ENCODE measurements around the gene RNF212B. TPM values are rescaled to one million over a fixed set of nuclear protein-coding genes. Genes with fewer than 3 reads are reported as not detected.
"Not testable (repeated sequence)": the region's sequence is repeated elsewhere in the genome, so short reads cannot be mapped to it uniquely, and the experiment has no call there.

The RNF212B gene
- not detected for total RNA-seq
- long read RNA-seq, result 0 reads

- ATAC-seq, result peak; percentile 100
- intact Hi-C loops (cut with DNase I), result no loop called here
- DNase-seq (ENCODE audit: missing footprints), result peak; percentile 96
These were observed at the start of gene RNF212B for GRCh38 chr14:23237772-23238594. TSS of gene RNF212B (plus strand) at chr14:23237936. CDS start at chr14:23240346, 2,410 bp downstream.

- DNase-seq (ENCODE audit: missing footprints), result no peak
- ATAC-seq, result no peak
- intact Hi-C loops (cut with DNase I), result no loop called here
These were observed 44.3 kb upstream of the RNF212B start for GRCh38 chr14:23193432-23193831.

DNA sequence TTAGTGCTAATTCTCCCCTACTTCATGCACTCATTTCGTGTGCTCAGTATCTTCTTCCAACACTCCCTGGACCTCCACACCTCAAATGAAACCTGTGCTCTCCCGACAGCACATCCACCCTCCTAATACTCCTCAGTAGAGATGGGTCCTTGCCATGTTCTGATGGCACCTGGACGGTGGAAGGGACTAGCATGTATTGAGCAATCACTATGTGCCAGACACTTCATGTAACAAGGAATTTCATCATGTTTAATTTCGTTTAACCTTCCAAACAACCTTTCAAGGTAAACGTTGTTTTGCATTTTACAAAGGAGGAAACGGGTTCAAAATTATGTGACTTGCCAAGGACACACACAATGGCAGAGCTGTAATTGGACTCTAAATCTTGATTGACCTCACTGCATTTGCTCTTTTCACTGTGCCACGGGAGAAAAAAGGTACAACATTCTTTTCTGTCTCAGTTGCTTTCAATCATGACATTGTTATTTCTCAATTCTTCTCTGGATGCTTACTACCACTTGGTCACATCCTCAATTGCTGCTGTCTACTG is 42.1 kb upstream of the RNF212B start:
- no peak for DNase-seq (ENCODE audit: missing footprints)
- intact Hi-C loops (cut with DNase I), result no loop called here

GRCh38 chr14:23196487-23196886 is 41.2 kb upstream of the RNF212B start:
- DNase-seq (ENCODE audit: missing footprints); ATAC-seq; intact Hi-C loops (cut with DNase I): not testable (repeated sequence)

More for the DNA sequence above, 42.1 kb upstream of the RNF212B start:
- no peak for ATAC-seq

- DNase-seq (ENCODE audit: missing footprints); intact Hi-C loops (cut with DNase I); ATAC-seq: not testable (repeated sequence)
These were observed 38.6 kb upstream of the RNF212B start for GRCh38 chr14:23199141-23199540.

GRCh38 chr14:23202001-23202400 is 35.7 kb upstream of the RNF212B start:
- ATAC-seq (no peak), DNase-seq (ENCODE audit: missing footprints) (no peak)
- intact Hi-C loops (cut with DNase I), result no loop called here

DNA sequence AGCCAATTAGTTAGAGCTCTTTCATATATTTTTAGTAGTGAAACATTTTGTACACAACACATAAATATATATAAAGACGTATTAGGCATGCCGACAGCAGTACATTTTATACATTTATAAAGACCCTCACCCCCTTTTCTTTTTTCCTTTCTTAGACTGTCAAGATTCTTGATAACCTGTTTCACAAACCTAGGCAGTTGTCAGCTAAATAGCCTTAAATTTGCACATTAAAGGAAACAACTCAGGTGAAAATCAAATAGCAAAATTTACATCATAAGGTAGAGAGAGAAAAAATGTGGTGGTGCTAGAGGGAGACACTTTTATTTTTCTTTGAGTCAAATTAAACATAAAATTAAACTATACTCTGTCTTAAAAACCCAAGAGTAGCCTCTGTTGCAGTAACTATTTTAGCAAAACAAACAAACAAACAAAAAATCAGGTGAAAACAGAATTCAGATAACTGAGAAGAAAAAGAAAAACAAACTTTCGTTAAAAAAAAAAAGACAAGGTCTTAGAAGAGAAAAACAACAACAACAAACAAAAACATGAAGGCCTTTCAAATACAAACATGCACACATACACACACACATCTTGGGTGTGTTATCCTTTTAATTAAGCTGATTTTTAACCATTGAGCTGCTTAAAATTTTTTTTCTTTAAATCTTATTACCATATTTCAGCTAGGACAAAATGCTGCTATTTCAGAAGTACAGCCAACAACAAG is 31.2 kb upstream of the RNF212B start:
- DNase-seq (ENCODE audit: missing footprints) (no peak), ATAC-seq (no peak)
- intact Hi-C loops (cut with DNase I), result no loop called here

DNA sequence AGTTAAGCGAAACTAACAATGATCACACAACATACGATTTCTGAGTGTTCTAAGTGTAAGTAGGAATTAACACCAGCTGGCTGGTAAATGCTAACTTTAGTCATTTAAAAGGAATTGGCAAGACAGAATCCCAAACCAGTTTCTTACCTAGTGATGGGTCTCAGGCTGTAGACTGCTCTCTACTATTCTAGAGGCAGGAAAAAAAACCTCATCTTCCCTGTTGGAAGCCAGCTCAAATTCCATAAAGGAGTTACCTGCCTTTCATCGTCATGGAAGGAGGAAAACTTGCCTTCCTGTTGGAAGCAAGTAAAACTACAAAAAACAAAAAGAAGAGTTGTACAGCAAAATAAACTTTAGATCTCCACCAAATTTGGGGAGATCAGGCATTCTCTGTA is 30.6 kb upstream of the RNF212B start:
- intact Hi-C loops (cut with DNase I), result no loop called here
- DNase-seq (ENCODE audit: missing footprints), result no peak
- no peak for ATAC-seq

DNA sequence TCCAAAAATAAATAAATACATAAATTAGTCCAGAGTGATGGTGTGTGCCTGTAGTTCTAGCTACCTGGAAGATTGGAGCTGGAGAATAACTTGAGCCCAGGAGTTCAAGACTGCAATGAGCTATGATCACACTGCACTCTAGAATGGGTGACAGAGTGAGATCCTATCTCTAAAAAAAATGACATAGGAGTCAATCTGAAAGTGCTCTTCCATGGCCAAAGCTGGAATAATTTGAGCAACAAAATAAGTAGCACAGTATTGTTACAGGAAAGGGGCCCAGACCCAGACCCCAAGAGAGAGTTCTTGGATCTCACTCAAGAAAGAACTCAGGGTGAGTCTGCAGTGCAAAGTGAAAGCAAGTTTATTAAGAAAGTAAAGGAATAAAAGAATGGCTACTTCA is 29.4 kb upstream of the RNF212B start:
- DNase-seq (ENCODE audit: missing footprints) (no peak), ATAC-seq (no peak)
- intact Hi-C loops (cut with DNase I), result no loop called here

DNA sequence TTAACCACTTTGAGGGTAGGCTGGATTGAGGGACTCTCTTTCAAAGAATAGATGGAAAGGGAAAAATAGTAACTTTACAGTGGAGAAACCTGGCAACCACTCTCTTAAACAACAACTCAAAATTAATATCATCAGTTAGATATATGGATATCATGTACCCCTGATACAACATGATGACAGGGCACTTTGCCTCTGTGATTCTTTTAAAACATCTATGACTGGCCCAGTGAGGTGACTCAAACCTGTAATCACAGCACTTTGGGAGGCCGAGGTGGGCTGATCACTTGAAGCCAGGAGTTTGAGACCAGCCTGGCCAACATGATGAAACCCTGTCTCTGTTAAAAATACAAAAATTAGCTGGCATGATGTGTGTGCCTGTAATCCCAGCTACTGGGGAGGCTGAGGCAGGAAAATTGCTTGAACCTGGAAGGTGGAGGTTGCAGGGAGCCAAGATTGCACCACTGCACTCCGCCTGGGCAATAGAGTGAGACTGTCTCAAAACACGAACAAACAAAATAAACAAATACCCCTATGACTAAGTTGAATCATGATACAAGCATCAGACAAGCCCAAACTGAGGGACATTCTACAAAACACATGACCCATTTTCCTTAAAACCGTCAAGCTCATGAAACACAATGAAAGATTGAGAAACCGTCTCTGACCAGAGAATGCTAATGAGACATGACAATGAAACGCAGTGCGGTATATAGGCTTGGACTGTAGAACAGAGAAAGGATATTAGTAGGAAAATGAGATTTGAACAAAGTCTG is 27.9 kb upstream of the RNF212B start:
- ATAC-seq (no peak), DNase-seq (ENCODE audit: missing footprints) (no peak)
- intact Hi-C loops (cut with DNase I), result no loop called here

- intact Hi-C loops (cut with DNase I), result no loop called here
- ATAC-seq (no peak), DNase-seq (ENCODE audit: missing footprints) (no peak)
These were observed 22.3 kb upstream of the RNF212B start for GRCh38 chr14:23215421-23215820.

- ATAC-seq (no peak), DNase-seq (ENCODE audit: missing footprints) (no peak)
- intact Hi-C loops (cut with DNase I), result no loop called here
These were observed 20.4 kb upstream of the RNF212B start for GRCh38 chr14:23217032-23218020.

DNA sequence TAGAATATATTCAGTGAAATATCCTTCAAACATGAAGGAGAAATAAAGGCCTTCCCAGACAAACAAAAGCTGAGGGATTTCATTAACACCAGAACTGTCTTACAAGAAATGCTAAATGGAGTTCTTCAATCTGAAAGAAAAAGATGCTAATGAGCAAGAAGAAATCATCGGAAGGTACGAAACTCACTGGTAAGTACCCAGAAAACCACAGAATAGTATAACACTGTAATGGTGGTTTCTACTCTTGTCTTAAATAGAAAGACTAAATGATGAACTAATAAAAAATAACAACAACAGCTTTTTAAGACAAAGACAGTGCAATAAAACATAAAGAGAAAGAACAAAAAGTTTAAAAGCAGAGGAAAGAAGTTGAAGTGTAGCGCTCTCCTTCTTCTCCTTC is 18.7 kb upstream of the RNF212B start:
- ATAC-seq, result no peak
- intact Hi-C loops (cut with DNase I), result no loop called here
- no peak for DNase-seq (ENCODE audit: missing footprints)

DNA sequence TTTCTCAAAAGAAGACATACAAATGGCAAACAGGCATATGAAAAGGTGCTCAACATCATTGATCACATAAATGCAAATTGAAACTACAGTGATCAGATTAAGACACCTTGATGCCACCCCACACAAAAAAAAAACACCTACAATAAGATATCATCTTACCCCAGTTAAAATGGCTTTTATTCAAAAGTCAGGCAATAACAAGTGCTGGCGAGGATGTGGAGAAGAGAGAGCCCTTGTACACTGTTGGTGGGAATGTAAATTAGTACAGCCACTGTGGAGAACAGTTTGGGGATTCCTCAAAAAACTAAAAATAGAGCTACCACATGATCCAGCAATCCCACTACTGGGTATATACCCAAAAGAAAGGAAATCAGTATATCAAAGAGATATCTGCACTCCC is 12.8 kb upstream of the RNF212B start:
- ATAC-seq; intact Hi-C loops (cut with DNase I); DNase-seq (ENCODE audit: missing footprints): not testable (repeated sequence)

GRCh38 chr14:23227566-23227965 is 10.2 kb upstream of the RNF212B start:
- ATAC-seq, result no peak
- no peak for DNase-seq (ENCODE audit: missing footprints)
- intact Hi-C loops (cut with DNase I), result no loop called here

GRCh38 chr14:23228812-23229211 is 8.9 kb upstream of the RNF212B start:
- no peak for ATAC-seq

GRCh38 chr14:23232241-23232808 is 5.4 kb upstream of the RNF212B start:
- DNase-seq (ENCODE audit: missing footprints); intact Hi-C loops (cut with DNase I); ATAC-seq: not testable (repeated sequence)

More at GRCh38 chr14:23228812-23229211, 8.9 kb upstream of the RNF212B start:
- intact Hi-C loops (cut with DNase I), result no loop called here
- DNase-seq (ENCODE audit: missing footprints), result no peak
